IMR-90 (cell line): ENCODE data around the gene ATPAF2. TPM values are rescaled to one million over a fixed set of nuclear protein-coding genes. Genes with fewer than 3 reads are reported as not detected.

Experiments used
- ATAC-seq: fragments of 200-7000 bp; cut with Tn5 transposase; 2 replicates; pipeline ENCODE4 v1.9.1; 2020; ENCODE audit warnings: low read depth, mild to moderate bottlenecking, moderate library complexity
- BruUV-seq: library from RNA; stranded (reverse); fragments of 400-500 nt; replicated peaks from 2 replicates; lab custom pipeline; 2021; lab: Mats Ljungman, UMichigan
- CTCF ChIA-PET: fragments of 300-600 bp; formaldehyde crosslinking; extraction: SDS; loops from one replicate; lab custom pipeline; 2021; ENCODE audit warnings: antibody characterized with exemption; lab: Yijun Ruan, JAX
- POLR2A ChIA-PET: fragments of 300-600 bp; sonication (Branson Sonifier 250); formaldehyde crosslinking; loops from one replicate; lab custom pipeline; 2022; ENCODE audit warnings: antibody characterized with exemption; ENCODE audit not compliant: unreplicated experiment; lab: Charles Lee
- DNase-seq: peaks from one replicate; pipeline ENCODE4 v3.0.0; 2013
- H2AFZ ChIP-seq: replicated peaks from 2 replicates; pipeline ENCODE3; 2013; ENCODE audit warnings: low read length, mild to moderate bottlenecking; ENCODE audit not compliant: poor library complexity
- H2AK5ac ChIP-seq: 2 replicates; pipeline ENCODE4 v1.6.1; 2013; ENCODE audit warnings: low read depth, low read length, inconsistent platforms
- H2AK9ac ChIP-seq: replicated peaks from 2 replicates; pipeline ENCODE3; 2013; ENCODE audit warnings: mild to moderate bottlenecking, low read depth, low read length, moderate library complexity; ENCODE audit not compliant: poor library complexity
- H2BK120ac ChIP-seq: 2 replicates; pipeline ENCODE4 v1.6.1; 2013; ENCODE audit warnings: low read depth, low read length, inconsistent platforms
- H2BK15ac ChIP-seq: 3 replicates; pipeline ENCODE4 v1.6.1; 2013; ENCODE audit warnings: low read depth, low read length, inconsistent platforms
- H2BK20ac ChIP-seq: 2 replicates; pipeline ENCODE4 v1.6.1; 2013; ENCODE audit warnings: low read depth, mild to moderate bottlenecking, inconsistent platforms, low read length, moderate library complexity
- H2BK5ac ChIP-seq: 2 replicates; pipeline ENCODE4 v1.6.1; 2013; ENCODE audit warnings: mild to moderate bottlenecking, low read depth, low read length, inconsistent platforms; ENCODE audit not compliant: poor library complexity, severe bottlenecking
- H3K14ac ChIP-seq: replicated peaks from 2 replicates; pipeline ENCODE4 v1.6.1; 2013; ENCODE audit warnings: low read depth, low read length, inconsistent platforms
- H3K18ac ChIP-seq: 2 replicates; pipeline ENCODE4 v1.6.1; 2013; ENCODE audit warnings: low read depth, low read length, control low read depth
- H3K23ac ChIP-seq: 2 replicates; pipeline ENCODE4 v1.6.1; 2013; ENCODE audit warnings: low read depth, low read length, inconsistent platforms
- H3K27ac ChIP-seq: 2 replicates; pipeline ENCODE4 v1.5.1; 2013; ENCODE audit warnings: mild to moderate bottlenecking, control low read depth, low read length; ENCODE audit not compliant: insufficient read depth
- H3K27me3 ChIP-seq: 2 replicates; pipeline ENCODE4 v1.6.1; 2013; ENCODE audit warnings: low read length; ENCODE audit not compliant: control insufficient read depth, insufficient read depth
- H3K36me3 ChIP-seq: 2 replicates; pipeline ENCODE4 v1.6.1; 2013; ENCODE audit warnings: low read length, mixed read lengths; ENCODE audit not compliant: control insufficient read depth, insufficient read depth
- H3K4ac ChIP-seq: 2 replicates; pipeline ENCODE4 v1.6.1; 2013; ENCODE audit warnings: low read depth, low read length, inconsistent platforms
- H3K4me1 ChIP-seq: 2 replicates; pipeline ENCODE4 v1.6.1; 2013; ENCODE audit warnings: low read length, mixed read lengths; ENCODE audit not compliant: control insufficient read depth, insufficient read depth
- H3K4me2 ChIP-seq: 2 replicates; pipeline ENCODE4 v1.6.1; 2013; ENCODE audit warnings: low read depth, mild to moderate bottlenecking, control low read depth, low read length, moderate library complexity
- H3K4me3 ChIP-seq: 2 replicates; pipeline ENCODE4 v1.5.1; 2013; ENCODE audit warnings: low read depth, mild to moderate bottlenecking, control low read depth, low read length, moderate library complexity; ENCODE audit not compliant: insufficient read depth
- H3K56ac ChIP-seq: 2 replicates; pipeline ENCODE4 v1.6.1; 2013; ENCODE audit warnings: low read length, inconsistent platforms; ENCODE audit not compliant: insufficient read depth; ENCODE audit errors: extremely low read depth
- H3K79me1 ChIP-seq, 2 experiments: 2 replicates each; pipeline ENCODE4 v1.6.1; 2013; ENCODE audit warnings: low read length in 2 of 2, inconsistent platforms in 1 of 2, low read depth in 1 of 2
- H3K9ac ChIP-seq: 2 replicates; pipeline ENCODE4 v1.6.1; 2013; ENCODE audit warnings: low read depth, low read length, control low read depth
- H3K9me1 ChIP-seq: 2 replicates; pipeline ENCODE4 v1.6.1; 2013; ENCODE audit warnings: low read length, inconsistent platforms; ENCODE audit not compliant: insufficient read depth
- H3K9me3 ChIP-seq: 2 replicates; pipeline ENCODE4 v1.6.1; 2013; ENCODE audit warnings: low read length; ENCODE audit not compliant: control insufficient read depth, insufficient read depth
- H4K20me1 ChIP-seq: 2 replicates; pipeline ENCODE4 v1.6.1; 2013; ENCODE audit warnings: low read length, inconsistent platforms; ENCODE audit not compliant: insufficient read depth
- H4K5ac ChIP-seq: 2 replicates; pipeline ENCODE4 v1.6.1; 2013; ENCODE audit warnings: mild to moderate bottlenecking, low read depth, low read length, control low read depth
- H4K8ac ChIP-seq, 2 experiments: 2 replicates each; pipeline ENCODE4 v1.6.1; 2013; ENCODE audit warnings: low read depth in 2 of 2, low read length in 2 of 2, control low read depth in 1 of 2, inconsistent platforms in 1 of 2
- H4K91ac ChIP-seq: 2 replicates; pipeline ENCODE4 v1.6.1; 2013; ENCODE audit warnings: low read depth, low read length, inconsistent platforms; ENCODE audit not compliant: insufficient read depth
- FOS ChIP-seq: fragments of 150-350 bp; IDR thresholded peaks from 2 replicates; pipeline ENCODE4 v1.6.1; 2016; ENCODE audit warnings: low read depth, low read length
- MAZ ChIP-seq: IDR thresholded peaks from 2 replicates; pipeline ENCODE4 v1.6.1; 2012; ENCODE audit warnings: low read depth, mild to moderate bottlenecking, low read length, improper control_type of control experiment, moderate library complexity, borderline replicate concordance
- MXI1 ChIP-seq: IDR thresholded peaks from 2 replicates; pipeline ENCODE4 v1.6.1; 2012; ENCODE audit warnings: low read depth, mild to moderate bottlenecking, low read length, moderate library complexity, borderline replicate concordance
- POLR2A ChIP-seq: IDR thresholded peaks from 2 replicates; pipeline ENCODE4 v1.6.1; 2012; ENCODE audit warnings: mild to moderate bottlenecking, low read depth, low read length
- RCOR1 ChIP-seq: IDR thresholded peaks from 2 replicates; pipeline ENCODE4 v1.6.1; 2012; ENCODE audit warnings: mild to moderate bottlenecking, low read length, improper control_type of control experiment; ENCODE audit not compliant: insufficient replicate concordance
- RFX5 ChIP-seq: IDR thresholded peaks from 2 replicates; pipeline ENCODE4 v1.8.0; 2012; ENCODE audit warnings: low read depth, mild to moderate bottlenecking, low read length, moderate library complexity
- WGBS, 2 experiments: methylation state at CpG; one replicate each; pipeline versions ENCODE4 v1.1.5 to v1.1.7; 2013; ENCODE audit warnings: missing lambda C conversion rate in 2 of 2; ENCODE audit not compliant: insufficient read length in 1 of 2; ENCODE audit errors: extremely low coverage in 2 of 2; 5-methylcytosine and 5-hydroxymethylcytosine counted together
- dilution Hi-C: fragments of 300-500 bp; cut with HindIII; formaldehyde crosslinking; loops from one replicate; pipeline ENCODE4 v1.14.3; 2018; ENCODE audit warnings: low sequenced_read_pairs; ENCODE audit not compliant: unreplicated experiment
- in situ Hi-C: fragments of 300-500 bp; cut with MboI; formaldehyde crosslinking; loops from 3 replicates; pipeline ENCODE4 v1.14.3; 2019; ENCODE audit warnings: low sequenced_read_pairs, inconsistent platforms, mixed read lengths
- intact Hi-C: fragments of 100-400 bp; cut with micrococcal nuclease; formaldehyde crosslinking; loops from 2 replicates; pipeline ENCODE4 v1.10.0; 2022
- polyA plus RNA-seq, 3 experiments: library from polyadenylated mRNA; depleted of rRNA; stranded (reverse); fragments of >200 nt; gene quantifications; 2 replicates each; pipeline ENCODE4 v1.2.3, GENCODE V29; 2012; ENCODE audit warnings: low replicate concordance in 1 of 3
- total RNA-seq: library from RNA; depleted of rRNA; stranded (reverse); fragments of >200 nt; gene quantifications from 2 replicates; pipeline ENCODE4 v1.2.3, GENCODE V29; 2012
- TF ChIP-seq, protein P1 (sequence below): fragments of 150-350 bp; IDR thresholded peaks from 2 replicates; pipeline ENCODE4 v1.6.1; 2016; ENCODE audit warnings: low read depth, mild to moderate bottlenecking, low read length, moderate library complexity, borderline replicate concordance
- TF ChIP-seq, protein P2 (sequence below): fragments of 150-350 bp; IDR thresholded peaks from 2 replicates; pipeline ENCODE4 v1.6.1; 2017; ENCODE audit warnings: mild to moderate bottlenecking, antibody characterized with exemption, low read length, low read depth
- TF ChIP-seq, protein P3 (sequence below): conservative IDR thresholded peaks from 2 replicates; pipeline ENCODE4 v1.5.1; 2012; ENCODE audit warnings: mild to moderate bottlenecking, low read depth, low read length, improper control_type of control experiment

ATPAF2 gene
- total and polyA plus RNA-seq, 2 of the 4 experiments (the other 2 are of a cell fraction), result 19.5 to 27.6 TPM

DNA sequence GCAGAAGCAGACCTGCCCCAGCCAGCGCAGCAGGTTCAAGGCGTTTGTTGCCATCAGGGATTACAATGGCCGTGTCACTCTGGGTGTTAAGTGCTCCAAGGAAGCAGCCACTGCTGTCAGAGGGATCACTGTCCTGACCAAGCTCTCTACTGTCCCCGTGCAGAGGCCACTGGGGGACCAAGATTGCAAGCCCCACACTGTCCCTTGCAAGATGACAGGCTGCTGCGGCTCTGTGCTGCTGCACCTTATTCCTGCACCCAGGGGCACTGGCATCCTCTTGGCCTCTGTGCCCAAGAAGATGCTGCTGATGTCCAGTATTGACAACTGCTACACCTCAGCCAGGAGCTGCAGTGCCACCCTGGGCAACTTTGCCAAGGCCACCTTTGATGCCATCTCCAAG is 27.7 kb downstream of the ATPAF2 start:
- Histone ChIP-seq H3K18ac (no peak overlapping the region), H3K9me3 (peaks cover 2% of the 10 kb centered on the region; the same call in 1 of the 2 replicates), H3K4me2 (no peak overlapping the region), H2AFZ (no peak overlapping the region), H4K91ac (no peak overlapping the region), H3K4ac (no peak overlapping the region), H2BK15ac (no peak overlapping the region), H2BK20ac (no peak overlapping the region), H3K9ac (no peak overlapping the region), H2BK120ac (no peak overlapping the region), H2AK9ac (no peak overlapping the region), H2BK5ac (no peak overlapping the region), H3K4me3 (no peak overlapping the region), H3K56ac (no peak overlapping the region), H3K9me1 (peaks cover 16% of the 10 kb centered on the region), H3K14ac (no peak overlapping the region), H3K4me1 (peaks cover 8% of the 10 kb centered on the region), H4K5ac (no peak overlapping the region), H3K79me1 (no peaks in the 10 kb centered on the region; a peak in 1 of 4 replicates), H3K27me3 (no peaks in the 10 kb centered on the region), H3K23ac (no peak overlapping the region), H2AK5ac (no peak overlapping the region), H3K27ac (no peak overlapping the region), H3K36me3 (peaks cover 7% of the 10 kb centered on the region), H4K8ac (no peak overlapping the region), H4K20me1 (no peaks in the 10 kb centered on the region)
- 90% methylated on average over 5 of the region's 5 CpGs; no CpG with 5 or more reads in 1 of the 2 experiments for WGBS, 2 experiments
- intact Hi-C loops (no loop called here), in situ Hi-C loops (no loop called here), dilution Hi-C loops (no loop called here)
- BruUV-seq, result no TSS peak
- no peak for TF ChIP-seq RCOR1
- TF ChIP-seq MXI1, result no peak
- no peak for TF ChIP-seq RFX5
- TF ChIP-seq, protein P1, sequence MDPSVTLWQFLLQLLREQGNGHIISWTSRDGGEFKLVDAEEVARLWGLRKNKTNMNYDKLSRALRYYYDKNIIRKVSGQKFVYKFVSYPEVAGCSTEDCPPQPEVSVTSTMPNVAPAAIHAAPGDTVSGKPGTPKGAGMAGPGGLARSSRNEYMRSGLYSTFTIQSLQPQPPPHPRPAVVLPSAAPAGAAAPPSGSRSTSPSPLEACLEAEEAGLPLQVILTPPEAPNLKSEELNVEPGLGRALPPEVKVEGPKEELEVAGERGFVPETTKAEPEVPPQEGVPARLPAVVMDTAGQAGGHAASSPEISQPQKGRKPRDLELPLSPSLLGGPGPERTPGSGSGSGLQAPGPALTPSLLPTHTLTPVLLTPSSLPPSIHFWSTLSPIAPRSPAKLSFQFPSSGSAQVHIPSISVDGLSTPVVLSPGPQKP, result no peak
- TF ChIP-seq FOS, result no peak
- TF ChIP-seq MAZ, result no peak
- TF ChIP-seq, protein P2, sequence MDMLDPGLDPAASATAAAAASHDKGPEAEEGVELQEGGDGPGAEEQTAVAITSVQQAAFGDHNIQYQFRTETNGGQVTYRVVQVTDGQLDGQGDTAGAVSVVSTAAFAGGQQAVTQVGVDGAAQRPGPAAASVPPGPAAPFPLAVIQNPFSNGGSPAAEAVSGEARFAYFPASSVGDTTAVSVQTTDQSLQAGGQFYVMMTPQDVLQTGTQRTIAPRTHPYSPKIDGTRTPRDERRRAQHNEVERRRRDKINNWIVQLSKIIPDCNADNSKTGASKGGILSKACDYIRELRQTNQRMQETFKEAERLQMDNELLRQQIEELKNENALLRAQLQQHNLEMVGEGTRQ, result no peak
- no peak for TF ChIP-seq POLR2A
- TF ChIP-seq, protein P3, sequence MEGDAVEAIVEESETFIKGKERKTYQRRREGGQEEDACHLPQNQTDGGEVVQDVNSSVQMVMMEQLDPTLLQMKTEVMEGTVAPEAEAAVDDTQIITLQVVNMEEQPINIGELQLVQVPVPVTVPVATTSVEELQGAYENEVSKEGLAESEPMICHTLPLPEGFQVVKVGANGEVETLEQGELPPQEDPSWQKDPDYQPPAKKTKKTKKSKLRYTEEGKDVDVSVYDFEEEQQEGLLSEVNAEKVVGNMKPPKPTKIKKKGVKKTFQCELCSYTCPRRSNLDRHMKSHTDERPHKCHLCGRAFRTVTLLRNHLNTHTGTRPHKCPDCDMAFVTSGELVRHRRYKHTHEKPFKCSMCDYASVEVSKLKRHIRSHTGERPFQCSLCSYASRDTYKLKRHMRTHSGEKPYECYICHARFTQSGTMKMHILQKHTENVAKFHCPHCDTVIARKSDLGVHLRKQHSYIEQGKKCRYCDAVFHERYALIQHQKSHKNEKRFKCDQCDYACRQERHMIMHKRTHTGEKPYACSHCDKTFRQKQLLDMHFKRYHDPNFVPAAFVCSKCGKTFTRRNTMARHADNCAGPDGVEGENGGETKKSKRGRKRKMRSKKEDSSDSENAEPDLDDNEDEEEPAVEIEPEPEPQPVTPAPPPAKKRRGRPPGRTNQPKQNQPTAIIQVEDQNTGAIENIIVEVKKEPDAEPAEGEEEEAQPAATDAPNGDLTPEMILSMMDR, result no peak
- no peak for ATAC-seq
- CTCF ChIA-PET, result interaction anchor here (0.7 kb wide), 1 partner anchor 121 kb away, joined by 3 read pairs; no protein-coding TSS in a partner anchor
- POLR2A ChIA-PET, result no interaction called here
- no peak for DNase-seq
